CD8-positive, alpha-beta memory T cell (primary cell): ENCODE data around the gene ABCD3. TPM values are rescaled to one million over a fixed set of nuclear protein-coding genes. Genes with fewer than 3 reads are reported as not detected.
"Not testable (repeated sequence)": the region's sequence is repeated elsewhere in the genome, so short reads cannot be mapped to it uniquely, and the experiment has no call there.

Experiments
- CTCF ChIA-PET: fragments of 350-600 bp; sonication (Branson Sonifier 250); formaldehyde crosslinking; loops from one replicate; lab custom pipeline; 2021; ENCODE audit warnings: antibody characterized with exemption; lab: Charles Lee
- POLR2A ChIA-PET: fragments of 350-600 bp; sonication (Branson Sonifier 250); formaldehyde crosslinking; loops from one replicate; lab custom pipeline; 2021; ENCODE audit warnings: antibody characterized with exemption; lab: Charles Lee
- DNase-seq, 5 donors: peaks; one replicate each; pipeline versions ENCODE4 v3.0.0 to v3.0.0-alpha.2; 2020 to 2022; ENCODE audit warnings: mixed read lengths in 1 of 5
- H3K27ac ChIP-seq: one replicate; pipeline ENCODE4 v1.7.0; 2013; ENCODE audit warnings: low read depth, mild to moderate bottlenecking, low read length, moderate library complexity
- H3K27me3 ChIP-seq: 2 replicates; pipeline ENCODE4 v1.7.0; 2013; ENCODE audit warnings: low read length, mild to moderate bottlenecking; ENCODE audit not compliant: insufficient read depth, poor library complexity, severe bottlenecking
- H3K36me3 ChIP-seq: 2 replicates; pipeline ENCODE4 v1.7.0; 2013; ENCODE audit warnings: mild to moderate bottlenecking, low read length, moderate library complexity; ENCODE audit not compliant: insufficient read depth
- H3K4me1 ChIP-seq: 2 replicates; pipeline ENCODE4 v1.7.0; 2013; ENCODE audit warnings: mild to moderate bottlenecking, low read length, moderate library complexity; ENCODE audit not compliant: insufficient read depth
- H3K4me3 ChIP-seq: 2 replicates; pipeline ENCODE4 v1.7.0; 2013; ENCODE audit warnings: mild to moderate bottlenecking, low read length
- H3K9me3 ChIP-seq: 2 replicates; pipeline ENCODE4 v1.7.0; 2013; ENCODE audit warnings: mild to moderate bottlenecking, low read length
- H3K27ac Mint-ChIP-seq, 8 donors: one replicate each; pipeline ENCODE4 v1.8.0; 2020 to 2021; ENCODE audit warnings: mixed read lengths in 8 of 8, mild to moderate bottlenecking in 6 of 8, inconsistent platforms in 3 of 8, moderate library complexity in 3 of 8
- H3K27me3 Mint-ChIP-seq, 2 donors: one replicate each; pipeline ENCODE4 v1.8.0; 2020 to 2021; ENCODE audit warnings: mixed read lengths in 2 of 2, mild to moderate bottlenecking in 1 of 2, moderate library complexity in 1 of 2
- H3K36me3 Mint-ChIP-seq, 3 donors: one replicate each; pipeline ENCODE4 v1.8.0; 2020 to 2021; ENCODE audit warnings: mixed read lengths in 3 of 3, inconsistent platforms in 1 of 3, mild to moderate bottlenecking in 1 of 3
- H3K4me1 Mint-ChIP-seq, 3 donors: one replicate each; pipeline ENCODE4 v1.8.0; 2020 to 2021; ENCODE audit warnings: mixed read lengths in 3 of 3, inconsistent platforms in 1 of 3, mild to moderate bottlenecking in 1 of 3
- H3K4me3 Mint-ChIP-seq, 7 donors: one replicate each; pipeline ENCODE4 v1.8.0; 2020 to 2021; ENCODE audit warnings: mixed read lengths in 7 of 7, mild to moderate bottlenecking in 6 of 7, moderate library complexity in 4 of 7, inconsistent platforms in 2 of 7
- H3K9me3 Mint-ChIP-seq, 5 donors: one replicate each; pipeline ENCODE4 v1.8.0; 2020 to 2022; ENCODE audit warnings: mixed read lengths in 5 of 5, mild to moderate bottlenecking in 3 of 5, moderate library complexity in 2 of 5, inconsistent platforms in 1 of 5
- polyA plus RNA-seq: library from polyadenylated mRNA; unstranded; fragments of 300-500 nt; fragmentation: Illumina TruSeq; gene quantifications from one replicate; pipeline ENCODE4 v1.2.3, GENCODE V29; 2021
- total RNA-seq, 2 experiments: library from RNA; stranded (reverse); gene quantifications; one replicate each; pipeline ENCODE4 v1.2.3, GENCODE V29; 2021

The ABCD3 gene
- total RNA-seq (10 to 100 TPM; 36.7 to 38.8 TPM), polyA plus RNA-seq (28.3 TPM)

DNA sequence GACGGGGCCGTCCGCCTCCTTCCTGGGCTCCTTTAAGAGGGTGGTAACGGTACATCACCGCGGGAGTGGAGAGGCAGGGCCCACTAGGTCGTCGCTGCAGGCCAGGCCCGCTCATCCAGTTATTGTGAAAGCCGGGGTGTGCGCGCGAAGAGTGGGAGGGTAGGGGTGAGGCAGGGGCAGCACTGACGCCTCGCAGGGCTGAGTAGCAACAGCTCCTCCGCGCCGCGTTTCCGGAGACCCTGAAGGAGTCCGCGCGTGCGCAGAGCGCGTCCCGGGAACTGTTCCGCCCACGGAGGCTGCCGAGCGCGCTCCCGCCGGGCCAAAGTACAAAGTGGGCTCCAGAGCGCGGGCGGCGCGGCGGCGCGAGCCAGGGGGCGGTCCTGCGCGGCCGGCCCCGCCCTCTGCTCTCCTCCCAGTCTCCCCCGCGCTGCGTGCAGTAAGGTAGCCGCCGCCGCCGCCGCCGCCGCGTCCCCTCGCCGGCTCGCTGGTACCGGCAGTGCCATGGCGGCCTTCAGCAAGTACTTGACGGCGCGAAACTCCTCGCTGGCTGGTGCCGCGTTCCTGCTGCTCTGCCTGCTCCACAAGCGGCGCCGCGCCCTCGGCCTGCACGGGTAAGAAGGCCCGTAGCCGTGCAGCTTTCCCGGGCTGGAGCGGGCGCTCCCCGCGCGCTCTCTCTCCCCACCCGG lies at the start of gene ABCD3:
Gene ABCD3 (plus strand): TSS at position 412 of the 686 bp plus-strand sequence. CDS start 90 bp downstream, at position 502.
- peak; percentile 96 to 99 (median 98) for DNase-seq
- H3K4me1 ChIP-seq = peaks cover 31% of the 10 kb centered on the region
- H3K9me3 ChIP-seq = no peaks in the 10 kb centered on the region
- no peaks in the 10 kb centered on the region for H3K36me3 ChIP-seq
- peaks cover 1 to 6% of the 10 kb centered on the region in 2 donors for H3K27me3 Mint-ChIP-seq
- H3K27me3 ChIP-seq = no peaks in the 10 kb centered on the region
- H3K4me1 Mint-ChIP-seq = peaks cover 29 to 44% (median 37%) of the 10 kb centered on the region in 3 donors
- CTCF ChIA-PET = interaction anchor here (1.0 kb wide), 1 partner anchor 574 kb away, joined by 3 read pairs; no protein-coding TSS in a partner anchor
- H3K9me3 Mint-ChIP-seq = no peaks in the 10 kb centered on the region
- peak within 1 kb of the TSS; percentile 65 for H3K4me3 ChIP-seq
- POLR2A ChIA-PET = interaction anchor here (0.6 to 1.0 kb wide), 3 partner anchors 572 to 1586 kb away, joined by 3 to 13 read pairs (median 3); partner anchors contain the start of gene RPL5
- no peak within 1 kb of the TSS for H3K4me3 Mint-ChIP-seq
- peak within 1 kb of the TSS; percentile 62 for H3K27ac ChIP-seq
- H3K27ac Mint-ChIP-seq = peak within 1 kb of the TSS in 7 of 8 donors; percentile 47 to 89 (median 81)
- H3K36me3 Mint-ChIP-seq = peaks cover 0 to 5% (median 0%) of the 10 kb centered on the region in 3 donors

DNA sequence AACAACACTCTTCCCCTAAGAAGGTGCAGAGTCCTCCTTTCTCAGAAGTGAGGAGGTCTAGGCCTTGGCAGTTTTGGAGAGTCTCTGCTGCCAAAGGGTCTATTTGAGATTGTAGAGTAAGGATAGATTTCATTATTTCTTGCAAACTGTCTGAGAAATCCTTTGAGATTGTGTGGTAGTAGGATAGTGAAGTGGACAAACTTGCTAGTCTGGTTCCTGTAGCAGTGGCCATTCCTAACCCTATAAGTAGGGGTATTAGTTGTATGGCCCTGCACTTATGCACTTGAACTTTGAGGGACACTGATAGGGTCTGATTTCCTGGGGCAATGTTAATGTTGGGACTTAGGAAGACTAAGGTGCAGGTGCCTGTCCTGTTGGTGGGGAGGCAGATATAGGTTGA lies 45.4 kb upstream of the ABCD3 start:
- CTCF ChIA-PET, H3K4me1 Mint-ChIP-seq: not testable (repeated sequence)

DNA sequence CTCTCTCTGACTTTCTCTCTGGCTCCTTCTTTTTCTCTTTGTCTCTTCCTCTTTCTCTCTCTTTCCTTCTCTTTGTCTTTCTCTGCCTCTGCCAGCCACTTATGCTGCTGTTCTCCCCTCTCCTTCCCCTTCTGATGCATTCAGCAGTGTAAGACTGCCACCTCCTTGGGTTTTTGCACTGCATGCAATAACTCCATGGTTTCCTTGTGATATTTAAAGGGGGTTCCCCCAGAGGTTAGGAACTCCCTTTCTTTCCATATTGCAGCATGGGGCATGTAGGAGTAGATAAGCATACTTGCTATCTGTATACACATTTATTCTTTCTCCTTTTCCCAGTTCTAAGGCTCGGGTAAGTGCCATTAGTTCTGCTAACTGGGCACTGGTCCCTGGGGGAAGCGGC lies 44.9 kb upstream of the ABCD3 start:
- peaks cover 14 to 56% of the 10 kb centered on the region in 2 donors for H3K27me3 Mint-ChIP-seq

More for the DNA sequence above, 45.4 kb upstream of the ABCD3 start:
- H3K27ac Mint-ChIP-seq, H3K9me3 ChIP-seq, POLR2A ChIA-PET, H3K27ac ChIP-seq, DNase-seq, H3K36me3 ChIP-seq, H3K27me3 ChIP-seq, H3K36me3 Mint-ChIP-seq, H3K4me3 ChIP-seq, H3K4me1 ChIP-seq, H3K4me3 Mint-ChIP-seq: not testable (repeated sequence)
- H3K27me3 Mint-ChIP-seq = peaks cover 14 to 60% of the 10 kb centered on the region in 2 donors
- peaks cover 0 to 17% (median 2%) of the 10 kb centered on the region in 5 donors for H3K9me3 Mint-ChIP-seq

DNA sequence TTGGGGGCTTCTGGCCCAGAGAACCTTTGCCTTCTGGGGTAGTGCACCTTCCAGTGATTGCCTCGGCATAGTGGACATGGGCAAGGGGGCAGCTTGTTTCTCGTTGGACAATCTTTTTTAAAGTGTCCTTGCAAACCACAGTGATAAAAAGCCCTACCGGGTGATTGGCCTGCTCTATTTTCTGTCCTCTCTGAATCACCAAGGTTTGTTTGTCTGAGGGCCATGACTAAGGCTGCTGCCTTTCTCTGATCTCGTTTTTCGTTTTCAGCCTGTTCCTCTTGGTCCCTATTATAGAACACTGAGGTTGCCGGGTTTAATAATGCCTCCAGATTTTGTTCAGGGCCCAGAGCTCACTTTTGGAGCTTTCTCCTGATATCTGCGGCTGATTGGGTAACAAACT lies 42.5 kb upstream of the ABCD3 start:
- H3K4me1 ChIP-seq, H3K9me3 Mint-ChIP-seq, H3K4me1 Mint-ChIP-seq, H3K27me3 ChIP-seq, H3K36me3 ChIP-seq, H3K27ac ChIP-seq, H3K36me3 Mint-ChIP-seq, CTCF ChIA-PET, H3K4me3 Mint-ChIP-seq, POLR2A ChIA-PET, H3K27ac Mint-ChIP-seq, H3K4me3 ChIP-seq, H3K9me3 ChIP-seq, DNase-seq: not testable (repeated sequence)
- H3K27me3 Mint-ChIP-seq = peaks cover 6 to 48% of the 10 kb centered on the region in 2 donors

More for the DNA sequence above, 44.9 kb upstream of the ABCD3 start:
- H3K36me3 ChIP-seq, H3K4me3 Mint-ChIP-seq, H3K4me3 ChIP-seq, H3K4me1 ChIP-seq, H3K27ac ChIP-seq, H3K27me3 ChIP-seq, H3K9me3 ChIP-seq, H3K4me1 Mint-ChIP-seq, H3K36me3 Mint-ChIP-seq, POLR2A ChIA-PET, H3K27ac Mint-ChIP-seq, CTCF ChIA-PET, DNase-seq: not testable (repeated sequence)
- peaks cover 0 to 17% (median 2%) of the 10 kb centered on the region in 5 donors for H3K9me3 Mint-ChIP-seq

DNA sequence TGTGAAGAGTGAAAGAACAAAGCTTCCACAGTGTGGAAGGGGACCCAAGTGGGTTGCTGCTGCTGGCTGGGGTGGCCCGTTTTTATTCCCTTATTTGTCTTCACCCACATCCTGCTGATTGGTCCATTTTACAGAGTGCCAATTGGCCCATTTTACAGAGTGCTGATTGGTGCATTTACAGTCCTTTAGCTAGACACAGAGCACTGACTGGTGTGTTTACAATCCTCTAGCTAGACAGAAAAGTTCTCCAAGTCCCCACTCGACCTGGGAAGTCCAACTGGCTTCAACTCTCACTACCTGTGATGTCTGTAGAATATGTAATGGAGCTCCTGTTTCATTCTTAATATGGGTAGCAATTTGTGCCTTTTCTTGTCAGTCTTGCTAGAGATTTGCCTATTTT lies 39.7 kb upstream of the ABCD3 start:
- H3K27me3 Mint-ChIP-seq = peaks cover 7 to 32% of the 10 kb centered on the region in 2 donors
- H3K4me3 ChIP-seq, CTCF ChIA-PET, H3K4me1 Mint-ChIP-seq, H3K4me3 Mint-ChIP-seq, H3K27ac Mint-ChIP-seq, DNase-seq, POLR2A ChIA-PET, H3K27ac ChIP-seq, H3K9me3 Mint-ChIP-seq, H3K36me3 Mint-ChIP-seq, H3K9me3 ChIP-seq, H3K36me3 ChIP-seq, H3K27me3 ChIP-seq, H3K4me1 ChIP-seq: not testable (repeated sequence)

DNA sequence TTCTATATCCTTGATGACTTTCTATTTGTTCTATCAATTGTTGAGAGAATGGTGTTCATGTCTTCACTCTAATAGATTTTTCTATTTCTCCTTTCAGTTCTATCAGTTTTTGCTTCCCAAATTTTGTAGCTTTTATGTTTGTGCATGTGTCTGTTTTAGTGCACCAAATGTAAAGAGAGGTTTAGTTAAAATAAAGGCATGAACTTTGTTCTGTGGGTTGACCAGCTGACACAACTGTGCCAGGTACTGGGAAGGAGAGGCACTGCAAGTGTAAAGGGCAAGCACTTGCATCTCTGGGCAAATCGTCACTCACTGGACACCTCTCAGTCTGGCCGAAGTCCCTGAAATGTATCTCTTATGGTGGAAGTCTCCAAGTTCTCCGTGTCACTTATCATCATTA lies 38.6 kb upstream of the ABCD3 start:
- no peak for DNase-seq
- Histone ChIP-seq H3K36me3 (no peaks in the 10 kb centered on the region), H3K9me3 (no peaks in the 10 kb centered on the region), H3K4me3 (no peak overlapping the region), H3K4me1 (peaks cover 8% of the 10 kb centered on the region), H3K27ac (no peak overlapping the region), H3K27me3 (no peaks in the 10 kb centered on the region)
- Mint-ChIP-seq H3K36me3 (no peaks in the 10 kb centered on the region), H3K4me1 (peaks cover 8 to 13% (median 13%) of the 10 kb centered on the region in 3 donors), H3K9me3 (no peaks in the 10 kb centered on the region), H3K4me3 (no peak overlapping the region), H3K27me3 (peaks cover 7 to 34% of the 10 kb centered on the region in 2 donors), H3K27ac (no peak overlapping the region)
- ChIA-PET CTCF (no interaction called here), POLR2A (no interaction called here)

DNA sequence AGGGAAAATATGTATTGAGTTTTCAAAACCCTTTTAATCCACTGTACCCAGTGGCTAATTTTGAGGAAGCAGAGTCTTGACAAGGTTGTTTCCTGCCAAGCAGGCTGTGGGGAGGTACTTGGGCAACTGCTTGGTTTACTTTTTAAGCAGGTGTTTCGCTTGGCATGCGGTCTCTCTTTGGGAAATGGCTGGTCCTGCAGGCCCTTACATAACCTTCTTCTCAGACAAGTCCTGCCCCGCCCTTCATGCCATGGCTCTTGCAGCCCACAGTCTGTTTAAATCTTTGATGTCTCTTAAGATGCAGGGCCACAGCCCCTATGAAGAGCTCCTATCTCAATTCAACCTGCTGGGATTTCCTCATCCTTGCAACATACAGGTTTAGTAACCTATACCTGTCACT lies 36.0 kb upstream of the ABCD3 start:
- Histone ChIP-seq H3K27ac (no peak overlapping the region), H3K36me3 (no peaks in the 10 kb centered on the region), H3K9me3 (no peaks in the 10 kb centered on the region), H3K4me3 (no peak overlapping the region), H3K27me3 (no peaks in the 10 kb centered on the region), H3K4me1 (peaks cover 17% of the 10 kb centered on the region)
- POLR2A ChIA-PET = no interaction called here
- peaks cover 8 to 16% of the 10 kb centered on the region in 2 donors for H3K27me3 Mint-ChIP-seq
- H3K4me1 Mint-ChIP-seq = peaks cover 17 to 23% (median 23%) of the 10 kb centered on the region in 3 donors
- no peaks in the 10 kb centered on the region for H3K9me3 Mint-ChIP-seq
- H3K36me3 Mint-ChIP-seq = peaks cover 0 to 1% (median 0%) of the 10 kb centered on the region in 3 donors
- CTCF ChIA-PET = no interaction called here
- H3K4me3 Mint-ChIP-seq = no peak overlapping the region
- peak overlapping the region in 1 of 8 donors; percentile 14 for H3K27ac Mint-ChIP-seq
- no peak for DNase-seq

DNA sequence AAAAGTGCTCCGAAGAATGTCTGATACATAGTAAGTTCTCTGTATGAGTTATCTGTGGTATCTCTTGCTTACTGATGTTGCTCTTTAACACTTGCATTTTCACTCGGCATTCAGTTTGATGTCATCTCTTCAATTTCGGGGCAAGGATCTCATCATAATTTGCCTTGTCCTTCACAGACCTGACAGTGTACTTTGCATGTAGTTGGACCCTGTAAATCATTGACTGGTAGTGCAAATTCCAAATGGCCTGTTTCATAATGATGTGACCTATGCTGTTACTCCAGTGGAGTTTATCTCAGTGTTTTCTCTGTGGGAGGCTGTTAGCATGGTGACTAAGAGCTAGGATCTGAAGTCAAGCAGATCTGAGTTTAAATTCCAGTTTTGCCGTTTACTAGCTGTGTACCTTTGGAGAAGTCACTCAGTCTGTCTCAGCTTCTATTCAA lies 34.2 kb upstream of the ABCD3 start:
- Mint-ChIP-seq H3K9me3 (peaks cover 0 to 3% (median 2%) of the 10 kb centered on the region in 5 donors), H3K36me3 (peaks cover 0 to 5% (median 3%) of the 10 kb centered on the region in 3 donors), H3K27me3 (peaks cover 8 to 16% of the 10 kb centered on the region in 2 donors), H3K4me1 (peaks cover 17 to 23% (median 23%) of the 10 kb centered on the region in 3 donors), H3K27ac (peak overlapping the region in 2 of 8 donors; percentile 34 to 60), H3K4me3 (peak overlapping the region in 2 of 7 donors; percentile 19 to 39)
- ChIA-PET CTCF (no interaction called here), POLR2A (no interaction called here)
- no peak overlapping the region for H3K27ac ChIP-seq
- no peaks in the 10 kb centered on the region for H3K36me3 ChIP-seq
- H3K4me1 ChIP-seq = peaks cover 17% of the 10 kb centered on the region
- DNase-seq = no peak
- H3K27me3 ChIP-seq = no peaks in the 10 kb centered on the region
- no peak overlapping the region for H3K4me3 ChIP-seq
- no peaks in the 10 kb centered on the region for H3K9me3 ChIP-seq
